Central memory CD8-positive, alpha-beta T cell (primary cell): ENCODE data around the gene STK17A.
"Not testable (repeated sequence)": the region's sequence is repeated elsewhere in the genome, so short reads cannot be mapped to it uniquely, and the experiment has no call there.

Experiments
- ATAC-seq: fragments of 150-1000 bp; cut with Tn5 transposase; replicated peaks from 2 replicates; pipeline ENCODE4 v1.10.0; 2022; ENCODE audit warnings: mild to moderate bottlenecking, moderate FRiP score, moderate number of reproducible peaks; ENCODE audit not compliant: poor library complexity, severe bottlenecking; ENCODE audit errors: extremely low read depth
- DNase-seq, 2 donors: peaks; one replicate each; pipeline ENCODE4 v3.0.0; 2021; ENCODE audit warnings: low spot score in 2 of 2
- H3K27ac Mint-ChIP-seq: one replicate; pipeline ENCODE4 v1.8.0; 2022; ENCODE audit warnings: low read depth, mild to moderate bottlenecking, moderate library complexity, mixed read lengths
- H3K27me3 Mint-ChIP-seq: one replicate; pipeline ENCODE4 v1.8.0; 2022; ENCODE audit warnings: mixed read lengths
- H3K36me3 Mint-ChIP-seq: one replicate; pipeline ENCODE4 v1.8.0; 2022; ENCODE audit warnings: mild to moderate bottlenecking, moderate library complexity, mixed read lengths; ENCODE audit not compliant: insufficient read depth
- H3K4me1 Mint-ChIP-seq: one replicate; pipeline ENCODE4 v1.8.0; 2022; ENCODE audit warnings: mixed read lengths
- H3K4me3 Mint-ChIP-seq: one replicate; pipeline ENCODE4 v1.8.0; 2022; ENCODE audit warnings: mild to moderate bottlenecking, moderate library complexity, mixed read lengths
- H3K9me3 Mint-ChIP-seq: one replicate; pipeline ENCODE4 v1.8.0; 2022; ENCODE audit warnings: mixed read lengths

Gene STK17A

GRCh38 chr7:43573832-43574231 lies 9.1 kb upstream of the STK17A start:
- H3K9me3 Mint-ChIP-seq, H3K4me1 Mint-ChIP-seq, H3K27ac Mint-ChIP-seq, DNase-seq, H3K27me3 Mint-ChIP-seq, ATAC-seq, H3K4me3 Mint-ChIP-seq, H3K36me3 Mint-ChIP-seq: not testable (repeated sequence)

GRCh38 chr7:43575506-43575905 lies 7.4 kb upstream of the STK17A start:
- H3K36me3 Mint-ChIP-seq, result no peaks in the 10 kb centered on the region
- H3K9me3 Mint-ChIP-seq, result no peaks in the 10 kb centered on the region
- ATAC-seq (no peak), DNase-seq (no peak)
- H3K27ac Mint-ChIP-seq, result no peak overlapping the region
- H3K4me1 Mint-ChIP-seq, result no peaks in the 10 kb centered on the region
- no peaks in the 10 kb centered on the region for H3K27me3 Mint-ChIP-seq
- H3K4me3 Mint-ChIP-seq, result no peak overlapping the region

GRCh38 chr7:43576241-43576640 lies 6.7 kb upstream of the STK17A start:
- Mint-ChIP-seq H3K4me3 (no peak overlapping the region), H3K27ac (no peak overlapping the region), H3K4me1 (no peaks in the 10 kb centered on the region), H3K27me3 (peaks cover 2% of the 10 kb centered on the region), H3K36me3 (no peaks in the 10 kb centered on the region), H3K9me3 (no peaks in the 10 kb centered on the region)
- DNase-seq (no peak), ATAC-seq (no peak)

GRCh38 chr7:43577485-43577951 lies 5.4 kb upstream of the STK17A start:
- Mint-ChIP-seq H3K27ac (no peak overlapping the region), H3K4me3 (no peak overlapping the region), H3K36me3 (peaks cover 8% of the 10 kb centered on the region), H3K27me3 (peaks cover 9% of the 10 kb centered on the region), H3K9me3 (no peaks in the 10 kb centered on the region), H3K4me1 (peaks cover 9% of the 10 kb centered on the region)
- ATAC-seq, result no peak
- no peak for DNase-seq

GRCh38 chr7:43583424-43584194 lies 701 bp downstream of the STK17A start:
- Mint-ChIP-seq H3K27me3 (peaks cover 9% of the 10 kb centered on the region), H3K4me3 (peak overlapping the region; percentile 92), H3K27ac (peak overlapping the region; percentile 97), H3K4me1 (peaks cover 46% of the 10 kb centered on the region), H3K36me3 (peaks cover 54% of the 10 kb centered on the region), H3K9me3 (no peaks in the 10 kb centered on the region)
- DNase-seq, result peak; percentile 57 to 67
- peak; percentile 27 for ATAC-seq

GRCh38 chr7:43584195-43584586 lies 1.3 kb downstream of the STK17A start:
- no peak for ATAC-seq
- peaks cover 9% of the 10 kb centered on the region for H3K27me3 Mint-ChIP-seq
- H3K4me1 Mint-ChIP-seq, result peaks cover 52% of the 10 kb centered on the region
- peaks cover 54% of the 10 kb centered on the region for H3K36me3 Mint-ChIP-seq
- DNase-seq, result peak in 1 of 2 donors; percentile 20
- peak overlapping the region; percentile 92 for H3K4me3 Mint-ChIP-seq
- no peaks in the 10 kb centered on the region for H3K9me3 Mint-ChIP-seq
- peak overlapping the region; percentile 97 for H3K27ac Mint-ChIP-seq

- Mint-ChIP-seq H3K36me3 (peaks cover 57% of the 10 kb centered on the region), H3K4me3 (peak overlapping the region; percentile 92), H3K27ac (peak overlapping the region; percentile 97), H3K4me1 (peaks cover 57% of the 10 kb centered on the region)
- H3K9me3 Mint-ChIP-seq, H3K27me3 Mint-ChIP-seq, DNase-seq, ATAC-seq: not testable (repeated sequence)
Observed at GRCh38 chr7:43584733-43585132, 1.8 kb downstream of the STK17A start.

GRCh38 chr7:43585562-43585961 lies 2.7 kb downstream of the STK17A start:
- DNase-seq (no peak), ATAC-seq (no peak)
- peak overlapping the region; percentile 97 for H3K27ac Mint-ChIP-seq
- peaks cover 64% of the 10 kb centered on the region for H3K4me1 Mint-ChIP-seq
- H3K27me3 Mint-ChIP-seq, result peaks cover 9% of the 10 kb centered on the region
- H3K36me3 Mint-ChIP-seq, result peaks cover 62% of the 10 kb centered on the region
- no peaks in the 10 kb centered on the region for H3K9me3 Mint-ChIP-seq
- peak overlapping the region; percentile 92 for H3K4me3 Mint-ChIP-seq

GRCh38 chr7:43586251-43586900 lies 3.5 kb downstream of the STK17A start:
- Mint-ChIP-seq H3K36me3 (peaks cover 63% of the 10 kb centered on the region), H3K27ac (peak overlapping the region; percentile 97), H3K4me3 (peak overlapping the region; percentile 92), H3K9me3 (no peaks in the 10 kb centered on the region), H3K4me1 (peaks cover 72% of the 10 kb centered on the region), H3K27me3 (peaks cover 6% of the 10 kb centered on the region)
- peak; percentile 50 for ATAC-seq
- DNase-seq, result no peak

- Mint-ChIP-seq H3K9me3 (no peaks in the 10 kb centered on the region), H3K27me3 (no peaks in the 10 kb centered on the region), H3K4me1 (peaks cover 78% of the 10 kb centered on the region), H3K36me3 (peaks cover 52% of the 10 kb centered on the region), H3K4me3 (peak overlapping the region; percentile 59), H3K27ac (peak overlapping the region; percentile 78)
- DNase-seq (no peak), ATAC-seq (no peak)
Observed at GRCh38 chr7:43588477-43589132, 5.7 kb downstream of the STK17A start.

- peaks cover 78% of the 10 kb centered on the region for H3K4me1 Mint-ChIP-seq
- peak overlapping the region; percentile 59 for H3K4me3 Mint-ChIP-seq
Observed at GRCh38 chr7:43589133-43589478, 6.2 kb downstream of the STK17A start.

GRCh38 chr7:43589728-43590127 lies 6.8 kb downstream of the STK17A start:
- Mint-ChIP-seq H3K36me3 (peaks cover 51% of the 10 kb centered on the region), H3K4me1 (peaks cover 81% of the 10 kb centered on the region), H3K27ac (peak overlapping the region; percentile 78), H3K4me3 (peak overlapping the region; percentile 59), H3K27me3 (no peaks in the 10 kb centered on the region), H3K9me3 (no peaks in the 10 kb centered on the region)
- ATAC-seq (no peak), DNase-seq (no peak)

More at GRCh38 chr7:43589133-43589478, 6.2 kb downstream of the STK17A start:
- no peak for ATAC-seq
- H3K36me3 Mint-ChIP-seq, result peaks cover 52% of the 10 kb centered on the region
- H3K27me3 Mint-ChIP-seq, result no peaks in the 10 kb centered on the region
- H3K9me3 Mint-ChIP-seq, result no peaks in the 10 kb centered on the region
- DNase-seq, result no peak
- peak overlapping the region; percentile 78 for H3K27ac Mint-ChIP-seq
